HFFc6 (cell line): Measurements from ENCODE around the gene MAML1. TPM values are rescaled to one million over a fixed set of nuclear protein-coding genes. Genes with fewer than 3 reads are reported as not detected.
"Not testable (repeated sequence)": the region's sequence is repeated elsewhere in the genome, so short reads cannot be mapped to it uniquely, and the experiment has no call there.

Source experiments
- DNase-seq: peaks from one replicate; pipeline ENCODE4 v3.0.0-alpha.2; 2018
- H3K27ac Mint-ChIP-seq: 2 replicates; pipeline ENCODE4 v1.8.0; 2020; ENCODE audit warnings: mild to moderate bottlenecking, mixed read lengths
- H3K27me3 Mint-ChIP-seq: 2 replicates; pipeline ENCODE4 v1.8.0; 2021; ENCODE audit warnings: mild to moderate bottlenecking, moderate library complexity, mixed read lengths; ENCODE audit not compliant: insufficient read depth
- H3K36me3 Mint-ChIP-seq: 2 replicates; pipeline ENCODE4 v1.8.0; 2021; ENCODE audit warnings: low read depth, mixed read lengths
- H3K4me1 Mint-ChIP-seq: 2 replicates; pipeline ENCODE4 v1.8.0; 2020; ENCODE audit warnings: low read depth, mixed read lengths
- H3K4me3 Mint-ChIP-seq: 2 replicates; pipeline ENCODE4 v1.8.0; 2020; ENCODE audit warnings: mild to moderate bottlenecking, moderate library complexity, mixed read lengths
- H3K9me3 Mint-ChIP-seq: 2 replicates; pipeline ENCODE4 v1.8.0; 2020; ENCODE audit warnings: mild to moderate bottlenecking, mixed read lengths
- CTCF ChIP-seq: fragments of 200-600 bp; sonication (generic); IDR thresholded peaks from 2 replicates; pipeline ENCODE4 v1.5.0; 2021; ENCODE audit warnings: antibody characterized with exemption, mild to moderate bottlenecking
- total RNA-seq, 6 experiments: library from RNA; stranded (reverse); fragmentation: NEBNext Ultra II Directional; extraction: Animal tissue kit (Norgen Biotek cat#: 25700); gene quantifications; 2 replicates in 1 of 6; 3 replicates in 5 of 6; pipeline ENCODE4 v1.2.3, GENCODE V29; 2021

MAML1 gene
- total RNA-seq, 6 experiments from 2014 or later: 14.9 to 17.7 (median 16.5) TPM

- H3K36me3 Mint-ChIP-seq: peaks cover 26% of the 10 kb centered on the region
Observed at GRCh38 chr5:179738742-179739141, 6.1 kb downstream of the MAML1 start.

GRCh38 chr5:179744106-179744505, 11.5 kb downstream of the MAML1 start:
- not testable (repeated sequence) for H3K4me1 Mint-ChIP-seq, H3K27ac Mint-ChIP-seq

More at GRCh38 chr5:179738742-179739141, 6.1 kb downstream of the MAML1 start:
- no peak overlapping the region for H3K4me3 Mint-ChIP-seq
- no peaks in the 10 kb centered on the region; the same call in 1 of the 2 replicates for H3K27me3 Mint-ChIP-seq
- no peaks in the 10 kb centered on the region for H3K9me3 Mint-ChIP-seq
- DNase-seq: no peak
- peaks cover 33% of the 10 kb centered on the region for H3K4me1 Mint-ChIP-seq
- TF ChIP-seq CTCF: no peak
- no peak overlapping the region for H3K27ac Mint-ChIP-seq

GRCh38 chr5:179746872-179747271, 14.2 kb downstream of the MAML1 start:
- TF ChIP-seq CTCF: no peak
- Mint-ChIP-seq H3K4me3 (no peak overlapping the region), H3K36me3 (peaks cover 3% of the 10 kb centered on the region), H3K4me1 (no peaks in the 10 kb centered on the region), H3K27me3 (no peaks in the 10 kb centered on the region; the same call in 1 of the 2 replicates), H3K27ac (no peak overlapping the region), H3K9me3 (no peaks in the 10 kb centered on the region)
- DNase-seq: no peak

More at GRCh38 chr5:179744106-179744505, 11.5 kb downstream of the MAML1 start:
- not testable (repeated sequence) for DNase-seq, H3K4me3 Mint-ChIP-seq, H3K9me3 Mint-ChIP-seq, H3K27me3 Mint-ChIP-seq
- peaks cover 11% of the 10 kb centered on the region for H3K36me3 Mint-ChIP-seq

GRCh38 chr5:179747811-179748210, 15.2 kb downstream of the MAML1 start:
- H3K4me1 Mint-ChIP-seq: no peaks in the 10 kb centered on the region
- TF ChIP-seq CTCF: no peak
- H3K27ac Mint-ChIP-seq: no peak overlapping the region
- H3K27me3 Mint-ChIP-seq: no peaks in the 10 kb centered on the region; the same call in 1 of the 2 replicates
- no peak overlapping the region for H3K4me3 Mint-ChIP-seq
- H3K9me3 Mint-ChIP-seq: no peaks in the 10 kb centered on the region
- H3K36me3 Mint-ChIP-seq: peaks cover 3% of the 10 kb centered on the region
- no peak for DNase-seq

GRCh38 chr5:179749857-179750508, 17.4 kb downstream of the MAML1 start:
- Mint-ChIP-seq H3K27ac (no peak overlapping the region), H3K4me3 (no peak overlapping the region), H3K27me3 (peaks cover 2% of the 10 kb centered on the region; the same call in 1 of the 2 replicates), H3K36me3 (peaks cover 3% of the 10 kb centered on the region), H3K4me1 (peaks cover 5% of the 10 kb centered on the region), H3K9me3 (no peaks in the 10 kb centered on the region)
- TF ChIP-seq CTCF: no peak
- no peak for DNase-seq

- no peaks in the 10 kb centered on the region for H3K9me3 Mint-ChIP-seq
- no peak for TF ChIP-seq CTCF
- H3K4me1 Mint-ChIP-seq: peaks cover 13% of the 10 kb centered on the region
- peaks cover 2% of the 10 kb centered on the region; the same call in 1 of the 2 replicates for H3K27me3 Mint-ChIP-seq
- H3K27ac Mint-ChIP-seq: no peak overlapping the region
- no peak for DNase-seq
- no peaks in the 10 kb centered on the region for H3K36me3 Mint-ChIP-seq
- H3K4me3 Mint-ChIP-seq: no peak overlapping the region
Observed at GRCh38 chr5:179753971-179754370, 21.3 kb downstream of the MAML1 start.
